ENCODE data around the gene CNTFR. TPM values are rescaled to one million over a fixed set of nuclear protein-coding genes. Genes with fewer than 3 reads are reported as not detected.

The CNTFR gene
- total RNA-seq, 1 donor from 2014 or later = 3.1 TPM

GRCh38 chr9:34513567-34514214 lies 75.8 kb downstream of the CNTFR start:
- DNase-seq (ENCODE audit: low spot score) = no peak
- TF ChIP-seq, protein P1, sequence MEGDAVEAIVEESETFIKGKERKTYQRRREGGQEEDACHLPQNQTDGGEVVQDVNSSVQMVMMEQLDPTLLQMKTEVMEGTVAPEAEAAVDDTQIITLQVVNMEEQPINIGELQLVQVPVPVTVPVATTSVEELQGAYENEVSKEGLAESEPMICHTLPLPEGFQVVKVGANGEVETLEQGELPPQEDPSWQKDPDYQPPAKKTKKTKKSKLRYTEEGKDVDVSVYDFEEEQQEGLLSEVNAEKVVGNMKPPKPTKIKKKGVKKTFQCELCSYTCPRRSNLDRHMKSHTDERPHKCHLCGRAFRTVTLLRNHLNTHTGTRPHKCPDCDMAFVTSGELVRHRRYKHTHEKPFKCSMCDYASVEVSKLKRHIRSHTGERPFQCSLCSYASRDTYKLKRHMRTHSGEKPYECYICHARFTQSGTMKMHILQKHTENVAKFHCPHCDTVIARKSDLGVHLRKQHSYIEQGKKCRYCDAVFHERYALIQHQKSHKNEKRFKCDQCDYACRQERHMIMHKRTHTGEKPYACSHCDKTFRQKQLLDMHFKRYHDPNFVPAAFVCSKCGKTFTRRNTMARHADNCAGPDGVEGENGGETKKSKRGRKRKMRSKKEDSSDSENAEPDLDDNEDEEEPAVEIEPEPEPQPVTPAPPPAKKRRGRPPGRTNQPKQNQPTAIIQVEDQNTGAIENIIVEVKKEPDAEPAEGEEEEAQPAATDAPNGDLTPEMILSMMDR (IDR thresholded peaks at IDR 0.05; ENCODE audit: unreplicated experiment) = no peak
- H3K4me3 Mint-ChIP-seq (ENCODE audit: unreplicated experiment) = no peak overlapping the region
- H3K27me3 Mint-ChIP-seq (ENCODE audit: unreplicated experiment) = peaks cover 9% of the 10 kb centered on the region
- H3K36me3 Mint-ChIP-seq (ENCODE audit: low read depth, unreplicated experiment) = no peaks in the 10 kb centered on the region
- H3K27ac Mint-ChIP-seq (ENCODE audit: unreplicated experiment) = no peak overlapping the region
- no peaks in the 10 kb centered on the region for H3K4me1 Mint-ChIP-seq (ENCODE audit: unreplicated experiment)
- no peaks in the 10 kb centered on the region for H3K9me3 Mint-ChIP-seq (ENCODE audit: unreplicated experiment)

GRCh38 chr9:34512131-34513078 lies 77.1 kb downstream of the CNTFR start:
- Mint-ChIP-seq H3K4me1 (ENCODE audit: unreplicated experiment) (no peaks in the 10 kb centered on the region), H3K27ac (ENCODE audit: unreplicated experiment) (no peak overlapping the region)

DNA sequence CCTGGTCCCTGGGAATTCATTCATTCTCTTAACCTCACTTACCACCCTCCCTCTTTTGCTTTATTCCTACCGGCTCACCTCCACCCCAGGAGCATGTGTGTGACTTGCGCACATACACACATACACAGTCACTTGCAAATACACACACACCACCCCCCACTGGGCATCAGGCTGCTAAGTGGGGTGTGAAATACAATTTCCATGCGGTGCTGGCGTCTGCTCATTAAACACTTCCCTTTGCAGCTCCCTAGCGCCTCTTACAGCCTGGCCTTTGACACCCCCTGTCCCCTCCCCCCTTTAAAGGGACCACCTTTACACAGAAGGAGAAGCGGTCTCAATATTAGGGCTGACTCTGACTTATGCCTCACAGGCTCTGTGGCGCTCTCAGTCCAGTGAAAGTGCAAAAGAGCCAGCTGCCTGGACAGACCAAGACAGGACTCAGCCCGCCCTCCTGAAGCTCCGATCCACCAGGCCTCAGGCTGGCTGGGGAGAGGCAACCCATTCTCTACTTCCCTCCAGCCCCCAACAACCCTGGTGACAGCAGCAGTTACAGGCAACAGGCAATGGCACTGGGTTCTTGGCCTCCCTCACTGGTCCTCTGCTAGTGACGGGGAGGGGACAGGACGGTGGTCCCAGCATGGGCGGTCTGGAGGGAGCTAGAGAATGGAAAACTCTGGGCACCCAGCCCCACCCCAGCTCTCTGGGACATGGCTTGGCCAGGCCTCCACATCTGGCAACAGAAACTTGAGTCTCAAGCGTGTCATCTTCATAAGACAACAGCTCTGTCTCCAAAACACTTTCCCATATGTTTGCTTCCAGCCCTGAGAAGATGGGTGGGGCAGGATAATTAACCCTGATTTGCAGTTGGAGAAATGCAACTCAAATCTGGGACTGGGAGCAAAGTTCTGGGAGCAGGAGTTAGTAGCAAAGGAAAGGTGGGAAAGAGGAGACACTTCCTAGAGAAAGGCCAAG lies 78.7 kb downstream of the CNTFR start:
- Mint-ChIP-seq H3K27ac (ENCODE audit: unreplicated experiment) (no peak overlapping the region), H3K36me3 (ENCODE audit: low read depth, unreplicated experiment) (no peaks in the 10 kb centered on the region), H3K4me3 (ENCODE audit: unreplicated experiment) (no peak overlapping the region), H3K4me1 (ENCODE audit: unreplicated experiment) (no peaks in the 10 kb centered on the region), H3K27me3 (ENCODE audit: unreplicated experiment) (peaks cover 7% of the 10 kb centered on the region), H3K9me3 (ENCODE audit: unreplicated experiment) (no peaks in the 10 kb centered on the region)
- no peak for DNase-seq (ENCODE audit: low spot score)
- TF ChIP-seq, protein P1 (IDR thresholded peaks at IDR 0.05; ENCODE audit: unreplicated experiment) = no peak

More at GRCh38 chr9:34512131-34513078, 77.1 kb downstream of the CNTFR start:
- TF ChIP-seq, protein P1 (IDR thresholded peaks at IDR 0.05; ENCODE audit: unreplicated experiment) = no peak
- no peak for DNase-seq (ENCODE audit: low spot score)
- H3K36me3 Mint-ChIP-seq (ENCODE audit: low read depth, unreplicated experiment) = no peaks in the 10 kb centered on the region
- H3K27me3 Mint-ChIP-seq (ENCODE audit: unreplicated experiment) = peaks cover 10% of the 10 kb centered on the region
- no peak overlapping the region for H3K4me3 Mint-ChIP-seq (ENCODE audit: unreplicated experiment)
- no peaks in the 10 kb centered on the region for H3K9me3 Mint-ChIP-seq (ENCODE audit: unreplicated experiment)

GRCh38 chr9:34508951-34509350 lies 80.6 kb downstream of the CNTFR start:
- Mint-ChIP-seq H3K4me3 (ENCODE audit: unreplicated experiment) (no peak overlapping the region), H3K9me3 (ENCODE audit: unreplicated experiment) (no peaks in the 10 kb centered on the region), H3K27ac (ENCODE audit: unreplicated experiment) (no peak overlapping the region), H3K36me3 (ENCODE audit: low read depth, unreplicated experiment) (no peaks in the 10 kb centered on the region), H3K4me1 (ENCODE audit: unreplicated experiment) (no peaks in the 10 kb centered on the region), H3K27me3 (ENCODE audit: unreplicated experiment) (peaks cover 8% of the 10 kb centered on the region)
- TF ChIP-seq, protein P1 (IDR thresholded peaks at IDR 0.05; ENCODE audit: unreplicated experiment) = no peak
- no peak for DNase-seq (ENCODE audit: low spot score)
